ENCODE measurements around the gene TMEM25.
"Not testable (repeated sequence)": the region's sequence is repeated elsewhere in the genome, so short reads cannot be mapped to it uniquely, and the experiment has no call there.

Gene TMEM25

DNA sequence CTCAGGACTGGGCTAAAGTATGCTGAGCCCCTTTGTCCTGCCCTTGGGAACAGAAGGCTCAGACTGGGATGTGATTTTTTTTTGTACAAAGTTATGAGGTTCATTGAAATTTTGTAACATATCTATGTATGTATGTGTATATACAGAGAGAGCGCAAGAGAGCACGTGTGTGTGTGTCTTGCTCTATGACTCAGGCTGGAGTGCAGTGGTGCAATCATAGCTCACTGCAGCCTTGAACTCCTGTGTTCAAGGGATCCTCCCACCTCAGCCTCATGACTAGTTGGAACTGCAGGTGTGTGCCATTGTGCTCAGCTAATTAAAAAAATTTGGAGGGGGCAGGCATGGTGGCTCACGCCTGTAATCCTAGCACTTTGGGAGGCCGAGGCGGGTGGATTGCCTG is 5.7 kb downstream of the TMEM25 start:
- no peaks in the 10 kb centered on the region for H3K27me3 Mint-ChIP-seq
- ATAC-seq (replicated peaks) (no peak), DNase-seq (no peak)
- H3K9me3 Mint-ChIP-seq = no peaks in the 10 kb centered on the region
- H3K36me3 Mint-ChIP-seq (ENCODE audit: insufficient read depth) = no peaks in the 10 kb centered on the region
- H3K4me1 Mint-ChIP-seq (ENCODE audit: low read depth in 2 of 2) = peaks cover 2 to 3% of the 10 kb centered on the region in 2 donors
- H3K27ac Mint-ChIP-seq = no peak overlapping the region
- no peak overlapping the region for H3K4me3 Mint-ChIP-seq

DNA sequence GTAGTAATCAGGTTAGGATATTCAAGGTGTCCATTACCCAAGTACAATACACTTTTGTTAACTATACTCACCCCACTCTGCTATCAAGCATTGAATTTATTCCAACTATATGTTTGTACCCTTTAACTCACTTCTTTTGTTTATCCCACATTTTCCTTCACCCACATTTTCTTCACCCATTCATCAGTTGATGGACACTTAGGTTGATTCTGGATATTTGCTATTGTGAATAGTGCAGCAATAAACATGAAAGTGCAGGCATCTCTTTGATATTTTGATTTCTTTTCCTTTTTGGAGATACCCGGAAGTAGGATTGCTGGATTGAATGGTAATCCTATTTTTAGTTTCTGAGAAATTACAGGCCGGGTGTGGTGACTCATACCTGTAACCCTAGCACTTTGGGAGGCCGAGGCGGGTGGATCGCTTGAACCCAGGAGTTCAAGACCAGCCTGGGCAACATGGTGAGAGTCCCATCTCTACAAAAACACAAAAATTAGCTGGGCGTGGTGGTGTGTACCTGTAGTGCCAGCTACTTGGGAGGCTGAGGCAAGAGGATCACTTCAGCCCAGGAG is 6.5 kb downstream of the TMEM25 start:
- H3K27ac Mint-ChIP-seq = no peak overlapping the region
- no peak overlapping the region for H3K4me3 Mint-ChIP-seq
- H3K9me3 Mint-ChIP-seq = no peaks in the 10 kb centered on the region
- H3K36me3 Mint-ChIP-seq (ENCODE audit: insufficient read depth) = no peaks in the 10 kb centered on the region
- ATAC-seq (replicated peaks) = no peak
- H3K4me1 Mint-ChIP-seq (ENCODE audit: low read depth in 2 of 2) = no peaks in the 10 kb centered on the region
- DNase-seq = no peak
- H3K27me3 Mint-ChIP-seq = no peaks in the 10 kb centered on the region

DNA sequence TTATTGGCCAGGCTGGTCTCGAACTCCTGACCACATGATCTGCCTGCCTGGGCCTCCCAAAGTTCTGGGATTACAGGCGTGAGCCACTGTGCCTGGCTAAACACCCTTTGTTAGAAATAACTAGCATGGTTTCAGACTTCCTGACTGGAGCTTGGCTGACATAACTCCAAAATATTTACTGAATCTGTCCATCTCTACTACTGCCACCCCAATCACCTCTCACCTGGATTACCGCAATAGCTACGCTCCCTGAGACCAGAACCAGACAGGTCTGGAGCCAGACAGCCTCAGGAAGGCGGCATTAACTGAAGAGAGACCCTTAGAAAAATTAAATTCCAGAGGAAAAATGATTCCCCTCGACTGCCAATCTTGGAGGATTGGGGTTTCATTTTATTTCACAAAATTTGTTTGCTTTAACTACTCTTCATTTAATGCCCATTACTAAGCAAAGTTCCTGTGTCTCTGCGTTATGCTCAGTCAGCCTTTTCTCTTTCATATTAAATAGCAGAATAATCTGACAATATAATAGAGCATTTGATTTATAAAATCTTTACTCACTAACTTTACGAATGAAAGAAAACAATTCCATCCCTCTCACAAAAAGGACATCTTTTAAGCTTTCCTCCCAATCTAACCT is 13.1 kb downstream of the TMEM25 start:
- Mint-ChIP-seq H3K4me1 (ENCODE audit: low read depth in 2 of 2) (no peaks in the 10 kb centered on the region), H3K9me3 (no peaks in the 10 kb centered on the region), H3K4me3 (no peak overlapping the region), H3K27me3 (no peaks in the 10 kb centered on the region), H3K27ac (peak overlapping the region; percentile 25 to 69), H3K36me3 (ENCODE audit: insufficient read depth) (no peaks in the 10 kb centered on the region)
- ATAC-seq (replicated peaks) = no peak
- DNase-seq = no peak

DNA sequence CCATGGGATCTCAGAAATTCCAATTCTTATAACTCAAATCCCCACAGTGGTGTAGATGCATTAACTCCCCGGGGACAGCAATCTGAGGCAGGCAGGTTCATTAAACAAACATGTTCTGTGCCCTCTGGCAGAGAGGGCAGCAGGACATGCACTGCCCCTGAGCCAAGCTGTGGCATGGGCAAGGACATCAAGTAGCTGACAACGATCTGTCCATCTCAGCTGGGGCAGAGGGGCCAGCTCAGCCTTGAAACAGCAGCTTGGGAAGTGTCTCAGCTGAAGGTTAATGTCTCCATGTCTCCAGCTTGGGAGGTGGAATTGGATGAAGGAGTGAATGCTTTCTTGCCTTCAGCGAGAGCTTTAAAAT is 13.6 kb downstream of the TMEM25 start:
- Mint-ChIP-seq H3K9me3 (no peaks in the 10 kb centered on the region), H3K36me3 (ENCODE audit: insufficient read depth) (no peaks in the 10 kb centered on the region), H3K4me1 (ENCODE audit: low read depth in 2 of 2) (no peaks in the 10 kb centered on the region), H3K27ac (peak overlapping the region in 1 of 2 donors; percentile 69), H3K27me3 (no peaks in the 10 kb centered on the region), H3K4me3 (no peak overlapping the region)
- no peak for DNase-seq
- ATAC-seq (replicated peaks) = no peak

DNA sequence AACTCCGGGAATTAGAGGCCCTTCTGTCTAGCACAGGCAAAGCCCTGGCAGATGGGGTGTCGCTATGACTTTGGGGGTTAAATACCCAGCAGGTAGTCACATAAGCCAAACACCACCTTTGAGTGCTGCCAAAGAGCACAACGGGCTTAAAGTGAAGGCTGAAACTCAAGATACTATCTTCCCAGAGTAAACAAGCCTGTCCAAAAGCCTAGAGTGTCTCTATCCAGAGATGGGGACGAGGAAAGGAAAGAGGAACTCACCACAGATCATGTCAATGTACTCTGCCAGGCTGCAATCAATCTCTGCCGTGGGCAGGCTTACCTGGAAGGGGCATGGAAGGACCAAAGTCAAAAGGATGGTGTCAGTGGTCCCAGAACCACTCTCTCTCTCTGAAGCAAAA is 14.5 kb downstream of the TMEM25 start:
- Mint-ChIP-seq H3K4me3 (no peak overlapping the region), H3K9me3 (no peaks in the 10 kb centered on the region), H3K27me3 (no peaks in the 10 kb centered on the region), H3K4me1 (ENCODE audit: low read depth in 2 of 2) (no peaks in the 10 kb centered on the region), H3K36me3 (ENCODE audit: insufficient read depth) (peaks cover 3% of the 10 kb centered on the region), H3K27ac (peak overlapping the region in 1 of 2 donors; percentile 69)
- DNase-seq (no peak), ATAC-seq (replicated peaks) (no peak)

DNA sequence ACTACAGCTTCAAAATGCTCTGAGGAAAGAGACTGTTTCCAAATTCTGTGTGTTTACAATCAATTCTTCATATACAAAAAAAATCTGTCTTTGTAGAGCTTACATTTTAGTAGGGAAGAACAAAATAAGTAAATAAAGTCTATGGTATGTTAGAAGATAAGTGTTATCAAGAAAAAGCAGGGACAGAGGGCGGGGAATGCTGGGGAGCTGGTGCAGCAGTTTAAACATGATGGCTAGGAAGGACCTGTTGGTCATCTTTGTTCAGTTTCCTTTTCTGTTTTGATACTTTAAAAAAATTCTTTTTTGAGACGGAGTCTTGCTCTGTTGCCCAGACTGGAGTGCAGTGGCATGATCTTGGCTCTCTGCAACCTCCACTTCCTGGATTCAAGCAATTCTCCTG is 16.1 kb downstream of the TMEM25 start:
- H3K36me3 Mint-ChIP-seq (ENCODE audit: insufficient read depth) = peaks cover 14% of the 10 kb centered on the region
- H3K4me1 Mint-ChIP-seq (ENCODE audit: low read depth in 2 of 2) = no peaks in the 10 kb centered on the region
- DNase-seq = no peak
- H3K9me3 Mint-ChIP-seq = no peaks in the 10 kb centered on the region
- no peak overlapping the region for H3K4me3 Mint-ChIP-seq
- H3K27me3 Mint-ChIP-seq = no peaks in the 10 kb centered on the region
- no peak for ATAC-seq (replicated peaks)
- no peak overlapping the region for H3K27ac Mint-ChIP-seq

DNA sequence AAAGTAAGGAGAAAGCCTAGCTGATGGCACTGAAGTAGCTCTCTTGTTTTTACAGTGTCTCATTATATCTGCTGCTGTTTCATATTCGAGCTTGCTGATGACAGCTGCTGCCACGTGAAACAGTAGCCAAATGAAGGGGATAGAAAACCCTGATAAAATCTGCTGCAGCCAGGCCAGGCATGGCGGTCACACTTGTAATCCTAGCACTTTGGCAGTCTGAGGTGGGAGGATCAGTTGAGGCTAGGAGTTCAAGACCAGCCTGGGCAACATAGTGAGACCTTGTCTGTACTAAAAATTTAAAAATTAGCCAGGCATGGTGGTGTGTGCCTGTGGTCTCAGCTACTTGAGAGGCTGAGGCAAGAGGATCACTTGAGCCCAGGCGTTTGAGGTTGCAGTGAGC is 21.3 kb downstream of the TMEM25 start:
- Mint-ChIP-seq H3K36me3 (ENCODE audit: insufficient read depth) (peaks cover 32% of the 10 kb centered on the region), H3K27ac (no peak overlapping the region), H3K4me3 (no peak overlapping the region), H3K4me1 (ENCODE audit: low read depth in 2 of 2) (no peaks in the 10 kb centered on the region), H3K27me3 (no peaks in the 10 kb centered on the region), H3K9me3 (no peaks in the 10 kb centered on the region)
- no peak for ATAC-seq (replicated peaks)
- DNase-seq = no peak

DNA sequence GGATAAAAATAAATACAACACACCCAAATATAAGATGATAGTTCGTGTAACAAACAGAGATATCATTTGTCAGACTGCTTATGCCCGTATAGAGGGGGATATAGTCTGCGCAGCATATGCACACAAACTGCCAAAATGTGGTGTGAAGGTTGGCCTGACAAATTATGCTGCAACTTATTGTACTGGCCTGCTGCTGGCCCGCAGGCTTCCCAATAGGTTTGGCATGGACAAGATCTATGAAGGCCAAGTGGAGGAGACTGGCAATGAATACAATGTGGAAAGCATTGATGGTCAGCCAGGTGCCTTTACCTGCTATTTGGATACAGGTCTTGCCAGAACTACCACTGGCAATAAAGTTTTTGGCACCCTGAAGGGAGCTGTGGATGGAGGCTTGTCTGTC is 29.8 kb downstream of the TMEM25 start:
- no peak overlapping the region for H3K27ac Mint-ChIP-seq
- H3K9me3 Mint-ChIP-seq = no peaks in the 10 kb centered on the region
- peaks cover 11 to 12% of the 10 kb centered on the region in 2 donors for H3K4me1 Mint-ChIP-seq (ENCODE audit: low read depth in 2 of 2)
- DNase-seq (no peak), ATAC-seq (replicated peaks) (no peak)
- H3K36me3 Mint-ChIP-seq (ENCODE audit: insufficient read depth) = peaks cover 11% of the 10 kb centered on the region
- H3K4me3 Mint-ChIP-seq = no peak overlapping the region
- no peaks in the 10 kb centered on the region for H3K27me3 Mint-ChIP-seq

DNA sequence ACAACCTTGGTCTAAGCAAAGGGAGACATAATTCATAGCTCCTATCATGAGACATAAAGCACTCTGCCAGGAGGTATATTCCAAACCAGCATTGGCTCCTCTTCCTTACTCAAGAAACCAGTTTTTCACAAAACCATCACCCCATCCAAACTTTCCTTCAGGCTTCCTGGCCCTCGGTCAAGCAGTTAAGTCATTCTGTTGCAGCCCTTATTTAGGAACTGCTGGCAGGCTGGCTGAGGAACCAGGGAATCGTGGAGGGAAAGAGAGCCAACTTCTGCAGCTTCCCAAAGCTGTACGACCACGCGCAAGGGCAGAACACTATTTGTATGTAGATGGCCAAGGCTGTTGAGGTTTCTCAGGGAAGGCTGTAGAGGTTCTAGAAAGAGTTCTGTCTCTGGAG is 34.1 kb downstream of the TMEM25 start:
- H3K4me1 Mint-ChIP-seq (ENCODE audit: low read depth in 2 of 2) = peaks cover 12 to 14% of the 10 kb centered on the region in 2 donors
- peak overlapping the region; percentile 88 for H3K4me3 Mint-ChIP-seq
- H3K9me3 Mint-ChIP-seq = no peaks in the 10 kb centered on the region
- no peak for ATAC-seq (replicated peaks)
- no peaks in the 10 kb centered on the region for H3K27me3 Mint-ChIP-seq
- H3K27ac Mint-ChIP-seq = peak overlapping the region; percentile 95 to 96
- peaks cover 2% of the 10 kb centered on the region for H3K36me3 Mint-ChIP-seq (ENCODE audit: insufficient read depth)
- DNase-seq = no peak

DNA sequence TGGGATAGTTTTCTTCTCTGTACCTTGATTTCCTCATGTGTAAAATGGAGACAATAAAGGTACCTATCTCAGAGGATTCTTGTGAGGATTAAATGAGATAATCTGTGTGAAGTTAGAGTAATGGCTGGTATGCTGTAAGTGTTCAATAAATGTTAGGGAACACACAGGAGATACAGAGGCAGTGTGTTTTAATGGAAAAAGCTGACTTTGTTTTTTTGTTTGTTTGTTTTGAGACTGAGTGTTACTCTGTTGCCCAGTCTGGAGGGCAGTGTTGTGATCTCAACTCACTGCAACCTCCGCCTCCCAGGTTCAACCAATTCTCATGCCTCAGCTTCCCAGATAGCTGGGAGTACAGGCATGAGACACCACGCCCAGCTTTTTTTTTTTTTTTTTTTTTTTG is 38.7 kb downstream of the TMEM25 start:
- no peak for ATAC-seq (replicated peaks)
- no peak for DNase-seq
- H3K27ac Mint-ChIP-seq = no peak overlapping the region

DNA sequence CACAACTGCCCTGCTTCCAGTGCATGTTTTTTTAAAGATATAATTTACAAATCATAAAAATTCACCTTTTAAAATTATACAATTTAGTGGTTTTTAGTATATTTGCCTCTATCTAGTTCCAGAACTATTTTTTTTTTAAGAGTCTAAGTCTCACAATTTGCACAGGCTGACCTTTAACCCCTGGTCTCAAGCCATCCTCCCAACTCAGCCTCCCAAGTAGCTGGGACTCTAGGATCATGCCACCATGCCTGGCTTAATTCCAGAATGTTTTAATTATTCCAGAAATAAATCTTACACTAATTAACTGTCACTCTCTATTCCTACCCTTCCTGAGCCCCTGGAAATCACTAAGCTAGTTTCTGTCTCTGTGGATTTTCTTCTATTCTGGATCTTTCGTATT is 39.8 kb downstream of the TMEM25 start:
- Mint-ChIP-seq H3K27ac (peak overlapping the region in 1 of 2 donors; percentile 97), H3K9me3 (no peaks in the 10 kb centered on the region), H3K4me1 (ENCODE audit: low read depth in 2 of 2) (peaks cover 27 to 38% of the 10 kb centered on the region in 2 donors), H3K27me3 (no peaks in the 10 kb centered on the region), H3K36me3 (ENCODE audit: insufficient read depth) (peaks cover 27% of the 10 kb centered on the region), H3K4me3 (no peak overlapping the region)
- ATAC-seq (replicated peaks) (no peak), DNase-seq (no peak)

More for the DNA sequence above, 38.7 kb downstream of the TMEM25 start:
- H3K27me3 Mint-ChIP-seq = no peaks in the 10 kb centered on the region
- H3K4me1 Mint-ChIP-seq (ENCODE audit: low read depth in 2 of 2) = peaks cover 25 to 36% of the 10 kb centered on the region in 2 donors
- H3K36me3 Mint-ChIP-seq (ENCODE audit: insufficient read depth) = peaks cover 19% of the 10 kb centered on the region
- no peak overlapping the region for H3K4me3 Mint-ChIP-seq
- H3K9me3 Mint-ChIP-seq = no peaks in the 10 kb centered on the region

DNA sequence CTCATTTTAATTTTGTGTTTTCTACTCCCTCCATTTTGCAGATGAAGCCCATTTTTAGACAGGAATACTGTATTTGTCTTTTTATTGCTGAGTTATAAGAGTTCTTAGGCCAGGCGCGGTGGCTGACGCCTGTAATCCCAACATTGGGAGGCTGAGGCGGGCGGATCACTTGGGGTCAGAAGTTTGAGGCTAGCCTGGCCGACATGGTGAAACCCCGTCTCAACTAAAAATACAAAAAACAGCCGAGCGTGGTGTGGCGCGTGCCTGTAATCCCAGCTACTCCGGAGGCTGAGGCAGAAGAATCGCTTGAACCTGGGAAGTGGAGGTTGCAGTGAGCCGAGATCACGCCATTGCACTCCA is 40.7 kb downstream of the TMEM25 start:
- H3K27me3 Mint-ChIP-seq; ATAC-seq (replicated peaks); H3K9me3 Mint-ChIP-seq; DNase-seq: not testable (repeated sequence)
- H3K4me1 Mint-ChIP-seq (ENCODE audit: low read depth in 2 of 2) = peaks cover 33 to 43% of the 10 kb centered on the region in 2 donors
- H3K27ac Mint-ChIP-seq = peak overlapping the region; percentile 94 to 97
- H3K4me3 Mint-ChIP-seq = peak overlapping the region; percentile 84 to 90
- peaks cover 27% of the 10 kb centered on the region for H3K36me3 Mint-ChIP-seq (ENCODE audit: insufficient read depth)

DNA sequence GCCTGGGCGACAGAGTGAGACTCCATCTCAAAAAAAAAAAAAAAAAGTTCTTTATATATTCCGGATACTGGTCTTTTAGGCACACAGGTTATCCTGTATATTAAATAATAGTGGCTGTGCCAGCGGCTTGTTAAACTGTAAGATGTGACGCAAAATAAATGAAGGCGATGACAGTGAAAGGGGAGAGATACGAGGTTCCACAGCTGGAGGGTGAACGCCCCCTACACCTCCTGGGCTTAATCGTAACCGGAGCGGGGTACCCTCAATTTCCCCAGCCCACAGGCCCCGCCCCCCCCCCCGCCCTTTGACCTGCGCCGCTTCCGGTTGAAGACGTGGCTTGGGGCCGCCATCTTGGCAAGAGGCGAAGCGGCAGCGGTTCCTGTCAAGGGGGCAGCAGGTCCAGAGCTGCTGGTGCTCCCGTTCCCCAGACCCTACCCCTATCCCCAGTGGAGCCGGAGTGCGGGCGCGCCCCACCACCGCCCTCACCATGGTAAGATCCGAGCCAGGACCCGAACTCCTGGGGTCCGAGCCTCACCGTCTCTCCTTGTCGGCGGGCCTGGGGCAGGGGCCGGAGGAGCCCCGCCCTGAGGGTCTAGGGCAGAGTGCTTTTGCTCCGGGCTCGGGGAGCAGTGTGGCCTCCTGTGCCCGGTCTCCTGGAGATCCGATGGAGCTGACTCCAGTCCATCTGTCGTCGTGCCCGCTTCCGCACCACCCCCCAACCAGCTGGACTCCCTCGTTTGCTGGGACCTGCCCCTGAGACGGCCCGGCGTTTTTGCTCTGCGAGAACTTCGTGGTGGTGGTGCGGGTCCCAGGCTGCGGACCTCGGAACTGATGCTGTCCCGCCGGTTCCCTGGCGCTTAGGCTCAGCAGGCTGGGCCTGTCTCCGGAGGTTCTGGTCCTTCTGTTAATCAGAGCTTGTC is 41.3 kb downstream of the TMEM25 start, which contains the start of gene ARCN1:
Gene ARCN1, plus strand, starts transcription at position 349 of the 920 bp plus-strand sequence. Its CDS starts 139 bp downstream, at position 488.
- Mint-ChIP-seq H3K4me1 (ENCODE audit: low read depth in 2 of 2) (peaks cover 38 to 47% of the 10 kb centered on the region in 2 donors), H3K27me3 (no peaks in the 10 kb centered on the region), H3K4me3 (peak within 1 kb of the TSS; percentile 84 to 90), H3K9me3 (no peaks in the 10 kb centered on the region), H3K36me3 (ENCODE audit: insufficient read depth) (peaks cover 27% of the 10 kb centered on the region), H3K27ac (peak within 1 kb of the TSS; percentile 94 to 97)
- ATAC-seq (replicated peaks) (peak; percentile 82), DNase-seq (peak; percentile 67 to 68 (median 67))

Measured in effector memory CD8-positive, alpha-beta T cell (primary cell).